Right cardiac atrium (tissue), 5 donors: ENCODE data around the gene SLC16A4. TPM values are rescaled to one million over a fixed set of nuclear protein-coding genes. Genes with fewer than 3 reads are reported as not detected.

Source experiments
- ATAC-seq, 2 donors: fragments of 200-7000 bp; cut with Tn5 transposase; one replicate each; pipeline versions ENCODE4 v1.8.0 to v1.9.1; 2020; ENCODE audit warnings: moderate library complexity in 2 of 2, mild to moderate bottlenecking in 1 of 2
- DNase-seq, 3 donors: peaks; one replicate each; pipeline ENCODE4 v3.0.0-alpha.2; 2020
- H3K27ac ChIP-seq: one replicate; pipeline ENCODE4 v1.5.1; 2013; ENCODE audit warnings: mild to moderate bottlenecking, low read length, control low read depth, moderate library complexity
- H3K27me3 ChIP-seq: one replicate; pipeline ENCODE4 v1.6.1; 2013; ENCODE audit not compliant: control insufficient read depth, insufficient read depth
- H3K4me1 ChIP-seq: one replicate; pipeline ENCODE4 v1.6.1; 2013; ENCODE audit warnings: low read length; ENCODE audit not compliant: control insufficient read depth, insufficient read depth
- H3K4me3 ChIP-seq: one replicate; pipeline ENCODE4 v1.5.1; 2013; ENCODE audit warnings: low read length, control low read depth
- H3K9me3 ChIP-seq: one replicate; pipeline ENCODE4 v1.6.1; 2013; ENCODE audit warnings: low read length; ENCODE audit not compliant: control insufficient read depth
- WGBS: extraction: QIAGEN DNeasy Blood & Tissue Kit; methylation state at CpG from one replicate; pipeline ENCODE4 v1.1.7; 2013; 5-methylcytosine and 5-hydroxymethylcytosine counted together
- intact Hi-C, 4 donors: fragments of 100-400 bp; cut with DNase I; formaldehyde crosslinking; loops; one replicate each; pipeline versions ENCODE4 v1.11.0 to v1.14.0; 2022 to 2023
- polyA plus RNA-seq: library from polyadenylated mRNA; stranded (reverse); fragments of 200-250 nt; gene quantifications from one replicate; pipeline ENCODE4 v1.2.3, GENCODE V29; 2013
- total RNA-seq, 4 donors: library from RNA; stranded (reverse); fragmentation: NEBNext Ultra II Directional; extraction: Animal tissue kit (Norgen Biotek cat#: 25700); gene quantifications; one replicate each; pipeline ENCODE4 v1.2.1, GENCODE V29; 2021
- donor health status: healthy with polysubstance abuse.
- donor health status: DM: no; HTN: yes; CAD: no.
- donor health status: DM: no; HTN: no; CAD: no.
- donor health status: DM: no; HTN: yes; CAD: no; lungs with severe emphysema.
- donor health status: DM: yes; HTN: yes; CAD: no.

The SLC16A4 gene
- total and polyA plus RNA-seq, 5 donors: 3.0 to 7.3 (median 6.3) TPM

DNA sequence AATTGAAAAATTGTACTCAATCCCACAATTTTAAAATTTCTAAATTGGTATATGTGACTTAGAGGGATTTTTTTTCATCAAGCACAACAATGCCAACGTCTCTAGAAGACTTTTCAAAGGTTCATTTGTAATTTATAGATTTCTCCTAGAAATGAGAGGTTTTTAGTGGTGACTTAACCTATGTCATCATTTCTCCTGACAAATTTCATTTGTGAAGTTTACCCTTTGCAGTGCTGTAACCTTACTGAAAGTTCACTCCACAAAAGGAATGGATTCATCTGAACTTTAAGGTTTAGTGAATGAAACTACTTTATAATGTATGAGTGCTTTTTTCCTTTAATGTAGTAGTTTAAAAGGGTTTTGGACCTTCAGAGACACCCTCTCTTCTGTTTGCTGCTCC lies 35.5 kb downstream of the SLC16A4 start:
- ATAC-seq (no peak), DNase-seq (no peak)
- H3K4me1 ChIP-seq: peaks cover 2% of the 10 kb centered on the region
- H3K27me3 ChIP-seq: no peaks in the 10 kb centered on the region
- H3K27ac ChIP-seq: no peak overlapping the region
- H3K4me3 ChIP-seq: no peak overlapping the region
- intact Hi-C loops: no loop called here
- WGBS: 64% methylated on average over 1 of the region's 1 CpG
- H3K9me3 ChIP-seq: no peaks in the 10 kb centered on the region

DNA sequence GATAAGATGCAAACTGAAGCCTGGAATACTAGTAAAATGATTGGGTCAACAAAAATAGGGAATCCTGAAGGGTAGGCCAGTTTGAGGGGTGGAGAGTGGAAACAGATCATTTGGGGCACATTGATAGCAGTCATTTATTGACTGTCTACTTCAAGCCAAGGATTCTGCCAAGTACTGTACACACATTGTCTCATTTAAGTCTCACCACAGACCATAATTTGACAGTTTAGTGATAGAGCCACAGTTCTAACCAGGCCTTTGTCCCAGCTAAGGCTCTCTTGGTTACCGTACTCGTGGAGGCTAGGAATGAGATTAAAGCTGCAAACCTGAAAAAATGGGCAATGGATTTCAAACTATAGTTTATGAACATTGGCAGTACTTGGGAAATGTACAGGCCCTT lies 40.5 kb downstream of the SLC16A4 start:
- Histone ChIP-seq H3K4me3 (no peak overlapping the region), H3K9me3 (no peaks in the 10 kb centered on the region), H3K27me3 (no peaks in the 10 kb centered on the region), H3K4me1 (peaks cover 6% of the 10 kb centered on the region), H3K27ac (no peak overlapping the region)
- WGBS: 86% methylated on average over 2 of the region's 2 CpGs
- intact Hi-C loops: no loop called here
- no peak for DNase-seq
- no peak for ATAC-seq

DNA sequence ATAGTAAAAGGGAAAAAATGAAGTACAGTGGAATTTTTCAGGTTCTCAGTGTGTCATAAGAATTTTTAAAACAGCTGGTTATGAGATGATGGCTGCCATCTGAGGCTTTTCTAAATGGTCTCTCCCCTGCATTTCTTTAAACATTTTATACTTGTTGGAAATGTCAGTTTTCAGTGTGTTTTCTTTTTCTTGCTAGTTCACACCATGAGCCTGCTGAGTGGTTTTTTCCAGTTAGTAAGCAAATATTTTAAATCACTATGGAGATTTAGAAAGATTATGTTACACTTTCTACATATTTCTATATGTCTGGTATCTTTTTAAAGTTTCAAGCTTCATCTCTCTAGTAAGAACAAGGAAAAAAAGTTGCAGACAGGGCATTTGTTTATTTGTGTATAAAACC lies 42.1 kb downstream of the SLC16A4 start:
- ATAC-seq (no peak), DNase-seq (no peak)
- Histone ChIP-seq H3K9me3 (no peaks in the 10 kb centered on the region), H3K4me3 (no peak overlapping the region), H3K4me1 (peaks cover 6% of the 10 kb centered on the region), H3K27me3 (no peaks in the 10 kb centered on the region), H3K27ac (no peak overlapping the region)
- intact Hi-C loops: loop anchor here in 2 of 4 donors (10.0 kb wide), 1 partner anchor 56 kb away; the partner anchor contains the start of gene LAMTOR5 (in 2 of the 2)

DNA sequence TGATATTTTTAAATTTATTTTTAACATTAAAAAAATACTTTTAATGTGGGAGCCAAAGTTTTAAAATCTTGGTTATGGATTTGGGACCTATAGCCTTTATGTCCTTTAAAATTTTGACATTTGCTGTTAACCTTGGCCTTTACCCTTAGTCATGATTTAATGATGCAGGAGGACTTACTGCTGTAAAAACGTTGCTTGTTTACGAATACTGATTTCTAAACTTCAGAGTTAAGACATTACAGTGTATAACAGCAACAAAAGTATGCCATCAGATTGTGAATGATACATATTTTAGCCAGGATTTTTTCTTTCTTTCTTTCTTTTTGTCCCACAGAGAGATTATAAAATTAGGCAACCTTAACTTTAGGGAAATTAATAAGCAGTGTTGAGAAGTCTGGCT lies 42.8 kb downstream of the SLC16A4 start:
- no peaks in the 10 kb centered on the region for H3K27me3 ChIP-seq
- ATAC-seq: no peak
- no peak overlapping the region for H3K27ac ChIP-seq
- WGBS: 39% methylated on average over 2 of the region's 2 CpGs
- H3K9me3 ChIP-seq: no peaks in the 10 kb centered on the region
- no peak for DNase-seq
- H3K4me3 ChIP-seq: no peak overlapping the region
- peaks cover 6% of the 10 kb centered on the region for H3K4me1 ChIP-seq
- intact Hi-C loops: loop anchor here in 2 of 4 donors (10.0 kb wide), 1 partner anchor 57 kb away; the partner anchor contains the start of gene LAMTOR5 (in 2 of the 2)

DNA sequence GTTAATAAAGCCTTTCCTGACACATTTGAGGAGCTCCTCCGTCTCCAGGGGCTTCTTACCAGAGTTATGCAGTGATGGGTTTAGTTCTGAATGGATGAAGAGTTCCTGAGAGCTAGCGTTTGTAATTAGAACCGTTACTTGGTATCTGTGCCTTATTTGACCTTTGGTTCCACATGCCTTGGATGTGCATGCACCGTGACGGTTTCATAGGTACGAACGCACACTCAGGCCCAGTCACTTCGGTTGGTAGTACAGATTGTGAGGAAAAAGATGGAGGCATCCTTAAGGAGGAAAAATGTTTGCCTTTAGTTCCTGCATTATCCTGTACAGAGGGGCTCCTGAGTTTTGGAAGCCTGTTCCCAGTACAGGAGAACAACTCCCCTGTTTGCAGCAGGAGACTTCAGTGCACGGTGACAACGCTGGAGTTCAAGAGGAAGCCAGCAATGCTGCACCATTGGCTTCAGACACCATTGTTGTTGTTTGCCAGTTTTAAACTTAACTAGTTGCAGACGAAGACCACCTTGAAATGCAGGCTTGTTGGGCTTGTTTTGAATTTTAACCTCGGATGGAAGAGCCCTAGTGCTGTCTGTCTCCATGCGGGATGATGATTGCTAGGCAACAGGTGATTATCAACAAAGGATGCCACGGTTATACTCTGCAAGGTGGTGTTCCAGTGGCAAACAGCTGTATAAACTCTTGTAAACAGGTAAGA lies 43.5 kb downstream of the SLC16A4 start:
- Histone ChIP-seq H3K27me3 (no peaks in the 10 kb centered on the region), H3K9me3 (no peaks in the 10 kb centered on the region), H3K4me1 (peaks cover 6% of the 10 kb centered on the region), H3K4me3 (no peak overlapping the region), H3K27ac (no peak overlapping the region)
- DNase-seq (no peak), ATAC-seq (peak in 1 of 2 donors; percentile 13)
- 60% methylated on average over 14 of the region's 14 CpGs for WGBS
- intact Hi-C loops: loop anchor here in 2 of 4 donors (10.0 kb wide), 1 partner anchor 57 kb away; the partner anchor contains the start of gene LAMTOR5 (in 2 of the 2)

DNA sequence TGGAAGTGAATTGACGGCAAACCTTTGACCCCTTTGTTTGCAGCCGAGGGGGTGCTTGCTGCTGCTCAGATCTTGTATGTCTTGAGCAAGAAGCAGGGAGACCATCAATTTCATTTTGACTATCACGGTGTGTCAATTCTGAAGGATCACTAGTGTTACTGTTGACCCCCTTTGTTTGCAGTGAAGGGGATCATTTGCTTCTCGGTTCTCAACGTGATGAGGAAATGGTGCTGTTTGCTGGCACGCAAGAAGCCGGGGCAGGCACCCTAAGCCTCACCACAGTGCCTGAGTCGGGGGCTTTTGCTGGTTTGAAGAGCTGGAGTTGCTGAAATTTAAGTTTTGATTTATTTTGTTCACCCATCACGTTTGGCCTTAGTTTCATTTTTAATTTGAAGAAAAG lies 44.1 kb downstream of the SLC16A4 start:
- WGBS: 62% methylated on average over 9 of the region's 9 CpGs
- H3K4me1 ChIP-seq: peaks cover 11% of the 10 kb centered on the region
- H3K9me3 ChIP-seq: no peaks in the 10 kb centered on the region
- H3K27me3 ChIP-seq: no peaks in the 10 kb centered on the region
- no peak for ATAC-seq
- H3K4me3 ChIP-seq: no peak overlapping the region
- no peak for DNase-seq
- no peak overlapping the region for H3K27ac ChIP-seq
- intact Hi-C loops: loop anchor here in 2 of 4 donors (10.0 kb wide), 1 partner anchor 58 kb away; the partner anchor contains the start of gene LAMTOR5 (in 2 of the 2)

DNA sequence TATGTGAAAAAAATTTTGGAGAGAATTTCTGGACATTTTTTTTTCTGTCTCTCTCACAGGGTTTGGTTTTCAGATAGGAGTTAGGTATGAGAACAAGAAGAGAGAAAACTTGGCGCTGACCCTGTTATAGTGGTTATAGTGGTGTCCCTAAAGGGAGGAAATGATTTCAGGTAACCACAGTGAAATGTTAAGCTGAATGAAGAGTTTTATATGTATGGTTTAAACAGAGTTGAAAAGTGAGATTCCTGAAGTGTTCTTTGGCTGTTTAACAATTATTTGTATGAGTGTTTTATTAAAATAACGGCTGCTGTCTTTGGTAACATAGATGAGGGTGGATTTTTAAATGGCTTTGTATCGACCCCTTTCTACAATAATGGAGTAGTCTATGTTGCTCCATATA lies 45.3 kb downstream of the SLC16A4 start:
- DNase-seq (no peak), ATAC-seq (no peak)
- H3K4me1 ChIP-seq: peaks cover 18% of the 10 kb centered on the region
- intact Hi-C loops: loop anchor here in 2 of 4 donors (10.0 kb wide), 1 partner anchor 59 kb away; the partner anchor contains the start of gene LAMTOR5 (in 2 of the 2)
- no peak overlapping the region for H3K4me3 ChIP-seq
- 71% methylated on average over 3 of the region's 3 CpGs for WGBS
- H3K27me3 ChIP-seq: no peaks in the 10 kb centered on the region
- no peak overlapping the region for H3K27ac ChIP-seq
- H3K9me3 ChIP-seq: no peaks in the 10 kb centered on the region

DNA sequence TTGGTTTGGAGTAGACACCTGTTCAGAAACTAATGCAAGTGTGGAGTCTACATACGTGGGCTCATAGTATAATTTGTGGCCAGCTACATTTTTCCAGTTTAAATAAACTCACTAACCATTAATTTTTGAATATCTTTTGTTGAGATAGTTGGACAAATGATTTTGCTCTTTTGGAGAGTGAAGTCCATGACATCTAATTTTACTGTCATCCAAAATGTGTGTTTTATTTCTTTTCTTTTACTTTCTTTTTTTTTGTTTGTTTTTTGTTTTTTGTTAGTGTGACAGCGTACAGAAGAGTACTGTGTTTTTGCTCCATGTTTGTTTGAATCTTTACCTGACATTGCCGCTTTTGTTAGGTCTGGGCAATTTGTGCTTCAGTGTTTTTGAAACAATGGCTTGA lies 46.7 kb downstream of the SLC16A4 start:
- Histone ChIP-seq H3K9me3 (no peaks in the 10 kb centered on the region), H3K27me3 (no peaks in the 10 kb centered on the region), H3K4me3 (no peak overlapping the region), H3K4me1 (peaks cover 16% of the 10 kb centered on the region), H3K27ac (no peak overlapping the region)
- no peak for ATAC-seq
- intact Hi-C loops: loop anchor here in 2 of 4 donors (10.0 kb wide), 1 partner anchor 61 kb away; the partner anchor contains the start of gene LAMTOR5 (in 2 of the 2)
- no peak for DNase-seq
- WGBS: 68% methylated on average over 3 of the region's 3 CpGs

DNA sequence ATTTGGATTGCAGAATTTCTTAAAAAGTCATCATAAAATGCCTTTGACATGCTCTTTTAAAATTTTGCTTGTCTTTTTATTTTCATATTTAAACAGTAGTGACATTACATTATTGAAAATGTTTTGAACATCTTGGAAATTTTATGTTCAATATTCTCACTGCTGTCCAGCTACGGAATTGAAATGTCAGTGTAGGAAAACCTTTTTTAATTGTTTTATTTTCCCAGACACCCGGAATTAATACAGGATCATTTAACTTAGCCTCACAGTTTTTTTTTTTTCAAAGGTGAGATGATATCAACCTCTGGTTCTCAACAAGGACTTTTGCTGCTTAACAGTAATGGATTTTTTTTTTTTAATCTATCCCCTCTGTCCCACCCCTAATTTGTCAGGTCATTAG lies 47.6 kb downstream of the SLC16A4 start:
- H3K4me1 ChIP-seq: peaks cover 16% of the 10 kb centered on the region
- DNase-seq: no peak
- H3K27ac ChIP-seq: no peak overlapping the region
- no peaks in the 10 kb centered on the region for H3K9me3 ChIP-seq
- H3K4me3 ChIP-seq: no peak overlapping the region
- H3K27me3 ChIP-seq: no peaks in the 10 kb centered on the region
- WGBS: 61% methylated on average over 2 of the region's 2 CpGs
- no peak for ATAC-seq
- intact Hi-C loops: loop anchor here in 2 of 4 donors (10.0 kb wide), 1 partner anchor 62 kb away; the partner anchor contains the start of gene LAMTOR5 (in 2 of the 2)

DNA sequence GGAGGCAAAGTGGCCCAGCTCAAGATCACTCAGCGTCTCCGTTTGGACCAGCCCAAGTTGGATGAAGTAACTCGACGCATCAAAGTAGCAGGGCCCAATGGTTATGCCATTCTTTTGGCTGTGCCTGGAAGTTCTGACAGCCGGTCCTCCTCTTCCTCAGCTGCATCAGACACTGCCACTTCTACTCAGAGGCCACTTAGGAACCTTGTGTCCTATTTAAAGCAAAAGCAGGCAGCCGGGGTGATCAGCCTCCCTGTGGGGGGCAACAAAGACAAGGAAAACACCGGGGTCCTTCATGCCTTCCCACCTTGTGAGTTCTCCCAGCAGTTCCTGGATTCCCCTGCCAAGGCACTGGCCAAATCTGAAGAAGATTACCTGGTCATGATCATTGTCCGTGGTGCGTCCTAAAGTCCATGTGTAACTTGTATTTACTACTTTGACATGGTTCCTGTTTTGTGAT lies 48.9 kb downstream of the SLC16A4 start:
- 49% methylated on average over 9 of the region's 9 CpGs for WGBS
- intact Hi-C loops: loop anchor here in 2 of 4 donors (10.0 kb wide), 1 partner anchor 63 kb away; the partner anchor contains the start of gene LAMTOR5 (in 2 of the 2)

DNA sequence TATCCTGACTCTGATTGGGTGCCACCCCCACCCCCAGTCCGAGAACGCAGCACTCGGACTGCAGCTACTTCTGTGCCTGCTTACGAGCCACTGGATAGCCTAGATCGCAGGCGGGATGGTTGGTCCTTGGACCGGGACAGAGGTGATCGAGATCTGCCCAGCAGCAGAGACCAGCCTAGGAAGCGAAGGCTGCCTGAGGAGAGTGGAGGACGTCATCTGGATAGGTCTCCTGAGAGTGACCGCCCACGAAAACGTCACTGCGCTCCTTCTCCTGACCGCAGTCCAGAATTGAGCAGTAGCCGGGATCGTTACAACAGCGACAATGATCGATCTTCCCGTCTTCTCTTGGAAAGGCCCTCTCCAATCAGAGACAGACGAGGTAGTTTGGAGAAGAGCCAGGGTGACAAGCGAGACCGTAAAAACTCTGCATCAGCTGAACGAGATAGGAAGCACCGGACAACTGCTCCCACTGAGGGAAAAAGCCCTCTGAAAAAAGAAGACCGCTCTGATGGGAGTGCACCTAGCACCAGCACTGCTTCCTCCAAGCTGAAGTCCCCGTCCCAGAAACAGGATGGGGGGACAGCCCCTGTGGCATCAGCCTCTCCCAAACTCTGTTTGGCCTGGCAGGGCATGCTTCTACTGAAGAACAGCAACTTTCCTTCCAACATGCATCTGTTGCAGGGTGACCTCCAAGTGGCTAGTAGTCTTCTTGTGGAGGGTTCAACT lies 49.5 kb downstream of the SLC16A4 start:
- Histone ChIP-seq H3K9me3 (no peaks in the 10 kb centered on the region), H3K4me3 (peak overlapping the region; percentile 14), H3K4me1 (peaks cover 14% of the 10 kb centered on the region), H3K27me3 (no peaks in the 10 kb centered on the region), H3K27ac (peak overlapping the region; percentile 9)
- intact Hi-C loops: loop anchor here in 2 of 4 donors (10.0 kb wide), 1 partner anchor 63 kb away; the partner anchor contains the start of gene LAMTOR5 (in 2 of the 2)
- peak in 1 of 3 donors; percentile 49 for DNase-seq
- 72% methylated on average over 27 of the region's 27 CpGs for WGBS
- no peak for ATAC-seq

More for the DNA sequence above, 48.9 kb downstream of the SLC16A4 start:
- ATAC-seq (no peak), DNase-seq (no peak)
- H3K4me3 ChIP-seq: peak overlapping the region; percentile 14
- H3K4me1 ChIP-seq: peaks cover 16% of the 10 kb centered on the region
- no peaks in the 10 kb centered on the region for H3K9me3 ChIP-seq
- H3K27me3 ChIP-seq: no peaks in the 10 kb centered on the region
- H3K27ac ChIP-seq: peak overlapping the region; percentile 2
